Activated T-helper 1 cell treated with anti-CD3 and anti-CD28 coated beads, Interleukin-12 subunit alpha, Interleukin-12 subunit beta, Interleukin-2, Interleukin-4 antibody, amounts not matched to agents 30 ng/mL and 10 ng/mL and 1 ng/mL, durations not matched to agents 14 hours and 24 hours and 36 hours (primary cell): ENCODE data around the gene MREG. TPM values are rescaled to one million over a fixed set of nuclear protein-coding genes. Genes with fewer than 3 reads are reported as not detected.
"Not testable (repeated sequence)": the region's sequence is repeated elsewhere in the genome, so short reads cannot be mapped to it uniquely, and the experiment has no call there.

ENCODE experiments used
- DNase-seq: peaks from one replicate; pipeline ENCODE4 v3.0.0; 2021; ENCODE audit warnings: low spot score
- H3K27ac Mint-ChIP-seq: one replicate; pipeline ENCODE4 v1.8.0; 2021; ENCODE audit warnings: mild to moderate bottlenecking, mixed read lengths
- H3K27me3 Mint-ChIP-seq: one replicate; pipeline ENCODE4 v1.8.0; 2022; ENCODE audit warnings: mild to moderate bottlenecking, moderate library complexity, mixed read lengths; ENCODE audit not compliant: insufficient read depth
- H3K36me3 Mint-ChIP-seq: one replicate; pipeline ENCODE4 v1.8.0; 2021; ENCODE audit warnings: low read depth, mixed read lengths
- H3K4me1 Mint-ChIP-seq: one replicate; pipeline ENCODE4 v1.8.0; 2021; ENCODE audit warnings: low read depth, mixed read lengths
- H3K4me3 Mint-ChIP-seq: one replicate; pipeline ENCODE4 v1.8.0; 2021; ENCODE audit warnings: mild to moderate bottlenecking, moderate library complexity, mixed read lengths
- H3K9me3 Mint-ChIP-seq: one replicate; pipeline ENCODE4 v1.8.0; 2021; ENCODE audit warnings: mixed read lengths
- intact Hi-C: fragments of 100-400 bp; cut with micrococcal nuclease; formaldehyde crosslinking; loops from one replicate; pipeline ENCODE4 v1.15.1; 2024
- total RNA-seq: library from RNA; stranded (reverse); gene quantifications from 2 replicates; pipeline ENCODE4 v1.2.3, GENCODE V29; 2022

Gene MREG
- total RNA-seq, 1 donor from 2014 or later = 10.1 TPM

- Mint-ChIP-seq H3K9me3 (no peaks in the 10 kb centered on the region), H3K27ac (no peak overlapping the region), H3K4me1 (peaks cover 21% of the 10 kb centered on the region), H3K4me3 (no peak overlapping the region), H3K27me3 (no peaks in the 10 kb centered on the region), H3K36me3 (peaks cover 4% of the 10 kb centered on the region)
- no peak for DNase-seq
- intact Hi-C loops = no loop called here
Measured at GRCh38 chr2:215973954-215974699, 39.2 kb downstream of the MREG start.

- peaks cover 7% of the 10 kb centered on the region for H3K36me3 Mint-ChIP-seq
- no peak overlapping the region for H3K27ac Mint-ChIP-seq
- no peak overlapping the region for H3K4me3 Mint-ChIP-seq
- H3K9me3 Mint-ChIP-seq = no peaks in the 10 kb centered on the region
- no peak for DNase-seq
- H3K27me3 Mint-ChIP-seq = no peaks in the 10 kb centered on the region
- intact Hi-C loops = no loop called here
- peaks cover 25% of the 10 kb centered on the region for H3K4me1 Mint-ChIP-seq
Measured at GRCh38 chr2:215973145-215973792, 40.1 kb downstream of the MREG start.

GRCh38 chr2:215971671-215972070 is 41.7 kb downstream of the MREG start:
- intact Hi-C loops = loop anchor here (2.0 kb wide), 1 partner anchor 41 kb away; the partner anchor contains the start of gene MREG
- no peak overlapping the region for H3K4me3 Mint-ChIP-seq
- DNase-seq = no peak

GRCh38 chr2:215970894-215971293 is 42.5 kb downstream of the MREG start:
- not testable (repeated sequence) for H3K27me3 Mint-ChIP-seq, H3K4me3 Mint-ChIP-seq, H3K9me3 Mint-ChIP-seq, DNase-seq
- Mint-ChIP-seq H3K4me1 (peaks cover 34% of the 10 kb centered on the region), H3K36me3 (peaks cover 11% of the 10 kb centered on the region), H3K27ac (peak overlapping the region; percentile 41)
- intact Hi-C loops = loop anchor here (2.0 kb wide), 1 partner anchor 42 kb away; the partner anchor contains the start of gene MREG

More at GRCh38 chr2:215971671-215972070, 41.7 kb downstream of the MREG start:
- Mint-ChIP-seq H3K27ac (no peak overlapping the region), H3K27me3 (no peaks in the 10 kb centered on the region), H3K9me3 (no peaks in the 10 kb centered on the region), H3K4me1 (peaks cover 28% of the 10 kb centered on the region), H3K36me3 (peaks cover 8% of the 10 kb centered on the region)

DNA sequence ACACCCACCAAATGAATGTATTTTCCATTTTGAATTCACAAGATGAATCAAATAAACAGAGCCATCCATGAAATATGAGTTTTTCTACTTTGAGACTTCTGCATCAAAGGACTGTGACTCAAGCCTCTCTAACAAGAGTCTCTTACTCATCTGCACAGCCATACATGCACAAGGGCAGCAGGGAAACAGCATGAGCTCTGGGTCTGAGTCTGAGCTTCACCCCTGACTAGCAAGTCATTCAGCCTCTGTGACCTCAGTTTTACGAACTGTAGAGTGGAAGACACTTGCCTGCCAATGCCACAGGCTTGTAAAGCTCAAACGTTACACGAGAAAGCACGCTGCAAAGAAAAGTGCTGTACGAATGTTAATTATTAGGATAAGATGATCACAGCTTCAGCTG is 42.9 kb downstream of the MREG start:
- Mint-ChIP-seq H3K36me3 (peaks cover 11% of the 10 kb centered on the region), H3K27me3 (no peaks in the 10 kb centered on the region), H3K4me1 (peaks cover 39% of the 10 kb centered on the region), H3K4me3 (no peak overlapping the region), H3K27ac (peak overlapping the region; percentile 41), H3K9me3 (no peaks in the 10 kb centered on the region)
- intact Hi-C loops = loop anchor here (2.0 kb wide), 1 partner anchor 42 kb away; the partner anchor contains the start of gene MREG
- no peak for DNase-seq

DNA sequence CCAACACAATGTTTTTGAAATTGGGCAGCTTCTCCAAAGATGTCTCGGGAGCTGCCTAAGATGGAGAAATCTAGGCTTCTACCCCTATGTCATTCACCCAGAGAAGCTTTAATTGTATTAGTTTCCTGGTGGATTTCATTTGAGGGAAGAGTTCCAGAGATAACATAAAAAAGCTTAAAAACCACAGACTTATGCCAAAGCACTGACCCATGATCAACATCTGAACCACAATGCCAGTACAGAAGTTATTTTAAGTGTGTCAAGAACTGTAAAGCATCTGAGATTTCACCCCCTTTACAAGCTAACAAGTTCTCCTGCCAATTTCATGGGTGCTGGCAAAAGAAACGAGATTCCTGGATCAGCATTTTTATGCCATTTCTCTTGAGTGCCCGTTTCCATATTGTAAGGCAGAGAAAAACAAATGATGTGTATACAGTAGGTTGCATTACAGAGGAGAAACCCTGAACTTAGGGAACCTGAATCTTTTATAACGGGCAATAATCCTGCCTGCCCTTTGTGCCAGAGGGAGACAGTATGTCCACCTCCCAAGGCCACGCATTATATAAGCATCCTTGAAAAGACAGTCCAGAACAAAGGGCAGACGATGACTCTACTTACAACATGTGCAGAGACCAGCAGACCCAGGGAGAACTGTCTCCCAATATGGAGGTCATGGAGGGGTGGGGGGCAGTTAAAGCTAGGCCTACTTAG is 44.1 kb downstream of the MREG start:
- H3K27ac Mint-ChIP-seq = no peak overlapping the region

GRCh38 chr2:215968499-215968898 is 44.9 kb downstream of the MREG start:
- no peak for DNase-seq
- Mint-ChIP-seq H3K4me1 (peaks cover 44% of the 10 kb centered on the region), H3K27me3 (no peaks in the 10 kb centered on the region), H3K36me3 (peaks cover 11% of the 10 kb centered on the region), H3K4me3 (no peak overlapping the region), H3K9me3 (no peaks in the 10 kb centered on the region), H3K27ac (no peak overlapping the region)
- intact Hi-C loops = no loop called here

More for the DNA sequence above, 44.1 kb downstream of the MREG start:
- Mint-ChIP-seq H3K9me3 (no peaks in the 10 kb centered on the region), H3K27me3 (no peaks in the 10 kb centered on the region), H3K4me1 (peaks cover 44% of the 10 kb centered on the region), H3K36me3 (peaks cover 11% of the 10 kb centered on the region), H3K4me3 (no peak overlapping the region)
- no peak for DNase-seq
- intact Hi-C loops = no loop called here

DNA sequence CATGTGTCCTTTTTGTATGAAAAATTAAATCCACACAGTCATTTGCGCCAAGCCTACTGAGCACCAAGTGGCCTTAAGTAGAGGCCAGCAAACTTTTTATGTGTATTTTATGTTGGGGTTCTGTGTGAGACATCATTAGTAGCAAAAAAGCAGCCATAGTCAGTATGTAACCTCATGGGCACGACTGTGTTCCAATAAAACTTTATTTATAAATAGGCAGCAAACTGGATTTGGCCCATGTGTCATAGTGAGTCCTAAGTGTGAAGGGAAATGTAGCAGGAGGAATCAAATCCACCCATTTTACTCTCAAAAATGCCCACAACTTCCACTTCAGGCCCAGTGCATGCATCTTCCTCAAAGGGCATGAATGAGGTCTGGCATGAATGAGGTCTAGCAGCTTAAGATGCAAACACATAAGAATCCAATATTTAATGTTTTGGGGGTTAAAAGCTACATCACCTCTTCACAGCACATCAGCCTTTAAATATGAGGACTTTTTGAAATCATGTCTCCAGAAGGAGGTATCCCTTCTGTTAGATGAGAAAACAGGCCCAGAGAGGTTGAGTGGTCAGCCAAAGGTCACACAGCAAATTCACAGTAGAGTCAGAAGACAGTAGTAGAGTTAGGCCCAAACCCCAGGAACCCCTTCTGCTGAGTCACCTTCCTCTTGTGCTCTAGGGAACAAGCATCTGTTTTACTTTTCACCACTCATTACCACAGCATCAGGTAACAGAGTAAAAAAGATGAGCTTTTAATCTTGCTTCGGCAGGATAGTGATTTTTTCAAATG is 45.6 kb downstream of the MREG start:
- Mint-ChIP-seq H3K36me3 (peaks cover 11% of the 10 kb centered on the region), H3K4me3 (no peak overlapping the region), H3K27me3 (no peaks in the 10 kb centered on the region), H3K9me3 (no peaks in the 10 kb centered on the region), H3K4me1 (peaks cover 44% of the 10 kb centered on the region), H3K27ac (peak overlapping the region; percentile 36)
- DNase-seq = no peak
- intact Hi-C loops = no loop called here

DNA sequence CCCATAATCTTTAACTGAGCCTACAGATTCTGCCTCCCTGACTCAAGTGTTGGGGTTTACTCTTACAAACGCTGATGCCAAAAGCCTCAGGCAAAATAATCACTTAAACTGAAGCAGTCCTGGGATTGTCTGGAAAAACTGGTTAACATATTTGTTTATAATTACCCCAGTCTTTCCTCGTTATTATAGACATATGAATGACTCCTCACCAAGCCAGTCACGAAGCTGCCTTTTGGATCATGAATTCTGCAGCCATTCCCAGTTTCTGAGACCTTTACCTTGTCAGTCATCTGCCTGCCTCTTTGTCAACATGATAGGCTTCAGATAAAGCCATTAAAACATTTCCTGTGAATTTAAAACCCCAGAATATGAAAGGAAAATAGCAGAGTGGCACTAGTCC is 46.4 kb downstream of the MREG start:
- H3K4me3 Mint-ChIP-seq = no peak overlapping the region
- no peak for DNase-seq
- no peaks in the 10 kb centered on the region for H3K27me3 Mint-ChIP-seq
- no peak overlapping the region for H3K27ac Mint-ChIP-seq
- peaks cover 11% of the 10 kb centered on the region for H3K36me3 Mint-ChIP-seq
- no peaks in the 10 kb centered on the region for H3K9me3 Mint-ChIP-seq
- intact Hi-C loops = no loop called here
- peaks cover 44% of the 10 kb centered on the region for H3K4me1 Mint-ChIP-seq

GRCh38 chr2:215966274-215966673 is 47.1 kb downstream of the MREG start:
- Mint-ChIP-seq H3K27me3 (no peaks in the 10 kb centered on the region), H3K9me3 (no peaks in the 10 kb centered on the region), H3K36me3 (peaks cover 11% of the 10 kb centered on the region), H3K4me1 (peaks cover 44% of the 10 kb centered on the region), H3K4me3 (no peak overlapping the region), H3K27ac (peak overlapping the region; percentile 51)
- intact Hi-C loops = no loop called here
- DNase-seq = no peak

DNA sequence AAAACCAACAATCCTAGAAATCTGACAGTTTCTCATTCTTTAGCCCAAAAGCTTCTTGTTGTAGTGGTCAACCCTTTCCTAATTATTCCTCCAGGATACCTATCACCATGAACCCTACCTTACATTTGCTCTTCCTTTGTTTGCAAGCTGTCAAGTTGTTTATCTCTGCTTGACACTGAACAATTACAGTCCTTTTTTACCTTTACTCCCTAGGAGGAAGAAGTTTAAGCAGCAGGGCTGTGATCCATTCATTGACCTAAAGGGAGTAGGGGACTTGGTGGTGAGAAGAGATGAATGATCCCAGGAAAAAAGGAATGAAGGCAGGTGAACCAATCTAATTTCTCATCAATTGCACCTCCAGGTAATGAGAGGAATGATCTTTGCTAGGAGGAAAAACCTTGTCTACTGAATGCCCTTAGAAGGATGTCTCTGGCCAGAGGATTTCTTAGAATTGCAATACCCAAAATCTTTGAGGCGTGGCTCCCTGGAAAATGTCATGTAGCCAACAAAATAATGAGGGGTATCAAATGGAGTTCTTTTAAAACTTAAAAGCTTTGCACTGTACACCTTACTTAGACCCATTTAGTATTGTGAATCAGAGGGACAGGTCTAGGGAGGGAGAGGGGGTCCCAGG is 47.7 kb downstream of the MREG start:
- no peaks in the 10 kb centered on the region for H3K9me3 Mint-ChIP-seq
- H3K27me3 Mint-ChIP-seq = no peaks in the 10 kb centered on the region
- H3K27ac Mint-ChIP-seq = no peak overlapping the region
- H3K4me1 Mint-ChIP-seq = peaks cover 38% of the 10 kb centered on the region
- intact Hi-C loops = no loop called here
- H3K36me3 Mint-ChIP-seq = peaks cover 8% of the 10 kb centered on the region
- DNase-seq = no peak
- H3K4me3 Mint-ChIP-seq = no peak overlapping the region

DNA sequence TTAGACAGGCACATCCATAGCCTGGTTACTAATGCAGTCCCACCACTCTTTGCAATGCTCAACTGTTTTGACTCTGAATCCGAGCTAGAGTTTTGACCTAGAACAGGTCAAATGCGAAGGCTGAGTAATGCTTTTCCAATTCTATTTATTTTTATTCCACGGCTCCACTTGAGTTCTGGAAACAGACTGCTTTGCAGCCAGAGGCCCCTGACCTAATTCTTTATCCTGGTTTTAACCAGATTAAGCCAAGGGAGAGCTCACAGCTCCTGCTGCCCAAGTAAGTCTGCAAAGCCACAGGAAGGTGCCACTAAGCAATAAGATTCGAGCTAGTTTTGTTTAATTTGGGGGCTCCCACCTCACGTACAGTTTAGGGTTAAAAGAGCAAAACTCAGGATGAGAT is 51.4 kb downstream of the MREG start:
- DNase-seq = no peak
- intact Hi-C loops = no loop called here
- Mint-ChIP-seq H3K4me3 (no peak overlapping the region), H3K27ac (no peak overlapping the region), H3K36me3 (peaks cover 10% of the 10 kb centered on the region), H3K4me1 (peaks cover 15% of the 10 kb centered on the region), H3K9me3 (peaks cover 4% of the 10 kb centered on the region), H3K27me3 (no peaks in the 10 kb centered on the region)
